Endothelial cell of umbilical vein (primary cell): Measurements from ENCODE around the gene DSP. TPM values are rescaled to one million over a fixed set of nuclear protein-coding genes. Genes with fewer than 3 reads are reported as not detected.

ENCODE experiments used
- BruUV-seq: library from RNA; stranded (reverse); fragments of 400-500 nt; replicated peaks from 2 replicates; lab custom pipeline; 2021; lab: Mats Ljungman, UMichigan
- CTCF ChIA-PET: fragments of 300-600, 350-600 bp; sonication (Branson Sonifier 250); formaldehyde crosslinking; loops from one replicate; lab custom pipeline; 2021; ENCODE audit warnings: antibody characterized with exemption, inconsistent platforms; lab: Charles Lee
- POLR2A ChIA-PET: fragments of 300-600, 350-600 bp; sonication (Branson Sonifier 250); formaldehyde crosslinking; loops from one replicate; lab custom pipeline; 2021; ENCODE audit warnings: antibody characterized with exemption, inconsistent platforms; lab: Charles Lee
- DNase-seq: peaks from one replicate; pipeline ENCODE4 v3.0.0-alpha.2; 2011; ENCODE audit warnings: low read depth, low spot score
- FAIRE-seq: peaks from 2 replicates; lab custom pipeline; 2011; peaks lifted over from hg19 to GRCh38; lab: Jason Lieb, UNC
- H2AFZ ChIP-seq: 2 replicates; pipeline ENCODE4 v1.6.0; 2012; ENCODE audit warnings: low read depth, low read length, control low read depth, inconsistent platforms
- H3K27ac ChIP-seq: 2 replicates; pipeline ENCODE4 v1.5.1; 2011; ENCODE audit warnings: low read depth, mild to moderate bottlenecking, control low read depth, low read length, moderate library complexity; ENCODE audit not compliant: insufficient read depth
- H3K27me3 ChIP-seq, 2 experiments: 2 replicates each; pipeline versions ENCODE4 v1.6.0 to v1.6.1; 2011; ENCODE audit warnings: low read length in 2 of 2, mixed read lengths in 1 of 2; ENCODE audit not compliant: control insufficient read depth in 2 of 2, insufficient read depth in 2 of 2
- H3K36me3 ChIP-seq, 2 experiments: 2 replicates in 1 of 2; 3 replicates in 1 of 2; pipeline ENCODE4 v1.5.1; 2011; ENCODE audit warnings: low read length in 2 of 2, mild to moderate bottlenecking in 1 of 2, moderate library complexity in 1 of 2; ENCODE audit not compliant: control insufficient read depth in 2 of 2, insufficient read depth in 2 of 2; ENCODE audit errors: extremely low read depth in 1 of 2
- H3K4me1 ChIP-seq: 3 replicates; pipeline ENCODE4 v1.5.1; 2011; ENCODE audit warnings: mild to moderate bottlenecking, low read length; ENCODE audit not compliant: control insufficient read depth, insufficient read depth; ENCODE audit errors: extremely low read depth
- H3K4me2 ChIP-seq: 2 replicates; pipeline ENCODE4 v1.6.1; 2011; ENCODE audit warnings: low read length, control low read depth, mixed read lengths; ENCODE audit not compliant: insufficient read depth
- H3K4me3 ChIP-seq, 3 experiments: fragments of 200-600 bp in 1 of 3; sonication (generic), shearing (Covaris generic) in 1 of 3; replicated peaks in 1 of 3; 2 replicates each; pipeline ENCODE4 v1.5.1; 2011 to 2016; ENCODE audit warnings: control low read depth in 3 of 3, low read length in 3 of 3, mild to moderate bottlenecking in 2 of 3, inconsistent platforms in 1 of 3, low read depth in 1 of 3, moderate library complexity in 1 of 3; ENCODE audit not compliant: insufficient read depth in 1 of 3
- H3K79me2 ChIP-seq: 2 replicates; pipeline ENCODE4 v1.6.0; 2012; ENCODE audit warnings: low read length, inconsistent platforms; ENCODE audit not compliant: control insufficient read depth, insufficient read depth
- H3K9ac ChIP-seq: replicated peaks from 2 replicates; pipeline ENCODE3; 2011; ENCODE audit warnings: low read length, control low read depth; ENCODE audit not compliant: insufficient read depth; ENCODE audit errors: extremely low read depth
- H3K9me1 ChIP-seq: replicated peaks from 3 replicates; pipeline ENCODE4 v1.6.0; 2011; ENCODE audit warnings: mild to moderate bottlenecking, low read length; ENCODE audit not compliant: control insufficient read depth, insufficient read depth; ENCODE audit errors: extremely low read depth
- H3K9me3 ChIP-seq: replicated peaks from 2 replicates; pipeline ENCODE4 v1.5.1; 2012; ENCODE audit warnings: low read length, inconsistent platforms; ENCODE audit not compliant: control insufficient read depth, insufficient read depth
- H4K20me1 ChIP-seq: replicated peaks from 2 replicates; pipeline ENCODE3; 2011; ENCODE audit warnings: mild to moderate bottlenecking, low read length; ENCODE audit not compliant: control insufficient read depth, insufficient read depth; ENCODE audit errors: extremely low read depth
- EZH2 ChIP-seq: IDR thresholded peaks from 2 replicates; pipeline ENCODE4 v1.6.1; 2012; ENCODE audit warnings: borderline replicate concordance, low read depth, mild to moderate bottlenecking, moderate library complexity, low read length, inconsistent platforms; ENCODE audit not compliant: severe bottlenecking
- FOS ChIP-seq: IDR thresholded peaks from 2 replicates; pipeline ENCODE4 v1.6.1; 2011; ENCODE audit warnings: mild to moderate bottlenecking, low read length, moderate library complexity, borderline replicate concordance; ENCODE audit not compliant: insufficient read depth
- GATA2 ChIP-seq: IDR thresholded peaks from 2 replicates; pipeline ENCODE4 v1.7.0; 2011; ENCODE audit warnings: low read depth, mild to moderate bottlenecking, moderate library complexity, mixed read lengths, low read length; ENCODE audit not compliant: insufficient read length, insufficient read depth
- JUN ChIP-seq: IDR thresholded peaks from 2 replicates; pipeline ENCODE4 v1.6.1; 2011; ENCODE audit warnings: borderline replicate concordance, low read depth; ENCODE audit not compliant: insufficient read length, insufficient read depth
- MAX ChIP-seq: IDR thresholded peaks from 2 replicates; pipeline ENCODE4 v1.6.1; 2011; ENCODE audit not compliant: insufficient read depth, insufficient read length
- MYC ChIP-seq: IDR thresholded peaks from one replicate; pipeline ENCODE4 v1.6.1; 2011; ENCODE audit warnings: mild to moderate bottlenecking, low read depth, low read length
- POLR2A ChIP-seq: IDR thresholded peaks from 2 replicates; pipeline ENCODE4 v1.6.1; 2012; ENCODE audit warnings: low read depth, mild to moderate bottlenecking, control low read depth, low read length
- POLR2AphosphoS5 ChIP-seq: IDR thresholded peaks from 2 replicates; pipeline ENCODE4 v1.6.1; 2012; ENCODE audit warnings: low read depth, mild to moderate bottlenecking, control low read depth, low read length, moderate library complexity; ENCODE audit not compliant: insufficient read depth
- dilution Hi-C: fragments of 300-500 bp; cut with MboI; formaldehyde crosslinking; loops from one replicate; pipeline ENCODE4 v1.15.0; 2019; ENCODE audit warnings: low sequenced_read_pairs; ENCODE audit not compliant: extremely low pct_ligation_motif_present
- intact Hi-C: fragments of 100-400 bp; cut with micrococcal nuclease; formaldehyde crosslinking; loops from one replicate; pipeline ENCODE4 v1.10.0; 2022
- polyA plus RNA-seq, 4 experiments: library from polyadenylated mRNA; depleted of rRNA in 3 of 4; stranded (reverse) in 3 of 4; unstranded in 1 of 4; fragments of >200 nt; gene quantifications; 2 replicates each; pipeline versions ENCODE4 v1.2.1 to v1.2.3, GENCODE V29; 2011 to 2012; ENCODE audit warnings: missing spikeins in 1 of 4
- total RNA-seq: library from RNA; stranded (reverse); gene quantifications from 2 replicates; pipeline ENCODE4 v1.2.3, GENCODE V29; 2021
- TF ChIP-seq, protein P1 (sequence below), 2 donors: IDR thresholded peaks; 1 replicate in 1 of 2; 2 replicates in 1 of 2; pipeline ENCODE4 v1.5.1; 2011; ENCODE audit warnings: low read length in 2 of 2, mild to moderate bottlenecking in 2 of 2, moderate library complexity in 2 of 2, control low read depth in 1 of 2, inconsistent platforms in 1 of 2, low read depth in 1 of 2; ENCODE audit not compliant: insufficient read depth in 1 of 2; ENCODE audit errors: extremely low read depth in 1 of 2

Gene DSP
- total and polyA plus RNA-seq, 2 donors (not counting 3 experiments of a cell fraction or from before 2014, with no cell fraction given) = 0.03 to 0.77 TPM

DNA sequence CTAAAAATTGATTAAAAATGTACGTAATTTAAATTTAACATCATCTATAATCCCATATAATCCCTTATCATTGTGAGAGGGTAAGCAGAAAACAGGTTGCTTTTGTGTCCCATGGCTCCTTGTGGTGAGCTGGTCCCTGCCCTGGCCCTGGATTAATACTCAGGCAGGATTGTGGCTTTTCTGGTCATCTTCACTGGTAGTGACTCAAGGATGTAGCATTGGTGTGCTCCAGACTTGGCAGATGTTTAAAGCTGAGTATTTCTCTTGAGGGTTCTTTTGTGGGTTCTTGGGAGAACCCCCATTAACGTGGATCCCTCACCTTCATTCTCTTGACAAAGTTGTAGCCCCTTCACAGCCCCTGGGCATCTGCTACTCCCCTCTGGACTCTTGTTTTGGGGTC, 87.8 kb downstream of the DSP start:
- Histone ChIP-seq H3K27ac (no peak overlapping the region), H3K9ac (no peak overlapping the region)
- FAIRE-seq = no peak

More for the DNA sequence above, 87.8 kb downstream of the DSP start:
- no peak for TF ChIP-seq FOS
- no peak for TF ChIP-seq POLR2AphosphoS5
- TF ChIP-seq EZH2 = no peak
- TF ChIP-seq JUN = no peak
- TF ChIP-seq, protein P1, sequence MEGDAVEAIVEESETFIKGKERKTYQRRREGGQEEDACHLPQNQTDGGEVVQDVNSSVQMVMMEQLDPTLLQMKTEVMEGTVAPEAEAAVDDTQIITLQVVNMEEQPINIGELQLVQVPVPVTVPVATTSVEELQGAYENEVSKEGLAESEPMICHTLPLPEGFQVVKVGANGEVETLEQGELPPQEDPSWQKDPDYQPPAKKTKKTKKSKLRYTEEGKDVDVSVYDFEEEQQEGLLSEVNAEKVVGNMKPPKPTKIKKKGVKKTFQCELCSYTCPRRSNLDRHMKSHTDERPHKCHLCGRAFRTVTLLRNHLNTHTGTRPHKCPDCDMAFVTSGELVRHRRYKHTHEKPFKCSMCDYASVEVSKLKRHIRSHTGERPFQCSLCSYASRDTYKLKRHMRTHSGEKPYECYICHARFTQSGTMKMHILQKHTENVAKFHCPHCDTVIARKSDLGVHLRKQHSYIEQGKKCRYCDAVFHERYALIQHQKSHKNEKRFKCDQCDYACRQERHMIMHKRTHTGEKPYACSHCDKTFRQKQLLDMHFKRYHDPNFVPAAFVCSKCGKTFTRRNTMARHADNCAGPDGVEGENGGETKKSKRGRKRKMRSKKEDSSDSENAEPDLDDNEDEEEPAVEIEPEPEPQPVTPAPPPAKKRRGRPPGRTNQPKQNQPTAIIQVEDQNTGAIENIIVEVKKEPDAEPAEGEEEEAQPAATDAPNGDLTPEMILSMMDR (IDR thresholded peaks at IDR 0.05; ENCODE audit: extremely low read depth in 1 of 2, insufficient read depth in 1 of 2, low read depth in 1 of 2, low read length in 2 of 2) = no peak
- no peak for TF ChIP-seq MAX
- no peak for TF ChIP-seq POLR2A
- no peak for TF ChIP-seq MYC
- no peak for TF ChIP-seq GATA2
- peaks cover 3 to 15% of the 10 kb centered on the region in 2 experiments for H3K27me3 ChIP-seq
- no peak overlapping the region for H3K4me2 ChIP-seq
- intact Hi-C loops (no loop called here), dilution Hi-C loops (no loop called here)
- CTCF ChIA-PET = no interaction called here
- H3K4me1 ChIP-seq = no peaks in the 10 kb centered on the region
- H3K36me3 ChIP-seq = no peaks in the 10 kb centered on the region
- H3K9me1 ChIP-seq = no peaks in the 10 kb centered on the region
- H4K20me1 ChIP-seq = no peaks in the 10 kb centered on the region
- H3K4me3 ChIP-seq = no peak overlapping the region
- DNase-seq = no peak
- no peak overlapping the region for H2AFZ ChIP-seq
- H3K79me2 ChIP-seq = no peaks in the 10 kb centered on the region
- BruUV-seq = no TSS peak
- POLR2A ChIA-PET = no interaction called here
- H3K9me3 ChIP-seq = no peaks in the 10 kb centered on the region
